HepG2 (cell line): Measurements from ENCODE around the gene ALG14. TPM values are rescaled to one million over a fixed set of nuclear protein-coding genes. Genes with fewer than 3 reads are reported as not detected.

Experiments
- CREM ChIP-seq, 2 experiments: sonication (generic) in 1 of 2; formaldehyde crosslinking in 1 of 2; IDR thresholded peaks; 2 replicates each; pipeline versions ENCODE4 v1.4.0 to v1.6.1; 2016 to 2020; ENCODE audit warnings: antibody characterized with exemption in 1 of 2, mild to moderate bottlenecking in 1 of 2, missing genetic modification reagents in 1 of 2
- FOXK2 ChIP-seq: fragments of 450-650 bp; IDR thresholded peaks from 2 replicates; pipeline ENCODE4 v1.6.1; 2016
- HDAC2 ChIP-seq: sonication (generic); formaldehyde crosslinking; IDR thresholded peaks from 2 replicates; pipeline ENCODE4 v1.4.0; 2020; ENCODE audit warnings: missing genetic modification reagents
- HNF4A ChIP-seq: sonication (generic); formaldehyde crosslinking; IDR thresholded peaks from 2 replicates; pipeline ENCODE4 v1.4.0; 2020; ENCODE audit warnings: missing genetic modification reagents
- MEF2D ChIP-seq: sonication (generic); formaldehyde crosslinking; IDR thresholded peaks from 2 replicates; pipeline ENCODE4 v1.5.1; 2020; ENCODE audit warnings: mild to moderate bottlenecking, missing genetic modification reagents
- NPAS2 ChIP-seq: sonication (generic); formaldehyde crosslinking; IDR thresholded peaks from 2 replicates; pipeline ENCODE4 v1.8.0; 2022; ENCODE audit warnings: mild to moderate bottlenecking, missing genetic modification reagents, borderline replicate concordance
- PCBP1 ChIP-seq: fragments of 200-400 bp; formaldehyde crosslinking; IDR thresholded peaks from 2 replicates; pipeline ENCODE4 v1.6.1; 2017; ENCODE audit warnings: mild to moderate bottlenecking, low read depth, low read length, borderline replicate concordance
- PRPF4 ChIP-seq: fragments of 200-400 bp; formaldehyde crosslinking; IDR thresholded peaks from 2 replicates; pipeline ENCODE4 v1.6.1; 2016; ENCODE audit warnings: low read length, low read depth; ENCODE audit not compliant: poor library complexity, severe bottlenecking
- SNAPC2 ChIP-seq: sonication (generic); formaldehyde crosslinking; IDR thresholded peaks from 2 replicates; pipeline ENCODE4 v1.8.1; 2022; ENCODE audit warnings: mild to moderate bottlenecking, missing genetic modification reagents
- SUZ12 ChIP-seq: fragments of 150-350 bp; IDR thresholded peaks from 2 replicates; pipeline ENCODE4 v1.6.1; 2014; ENCODE audit warnings: low read depth, low read length
- TCF7L2 ChIP-seq: IDR thresholded peaks from 2 replicates; pipeline ENCODE4 v1.6.1; 2011; ENCODE audit warnings: mild to moderate bottlenecking, low read depth, low read length, moderate library complexity
- ZNF224 ChIP-seq: sonication (generic); formaldehyde crosslinking; IDR thresholded peaks from 2 replicates; pipeline ENCODE4 v1.5.0; 2020; ENCODE audit warnings: mild to moderate bottlenecking, missing genetic modification reagents
- ZNF317 ChIP-seq: sonication (generic); formaldehyde crosslinking; IDR thresholded peaks from 2 replicates; pipeline ENCODE4 v1.5.0; 2020; ENCODE audit warnings: mild to moderate bottlenecking, missing genetic modification reagents
- ZNF354B ChIP-seq: sonication (generic); formaldehyde crosslinking; IDR thresholded peaks from 2 replicates; pipeline ENCODE4 v1.8.0; 2022; ENCODE audit warnings: mild to moderate bottlenecking, missing genetic modification reagents
- ZNF879 ChIP-seq: sonication (generic); formaldehyde crosslinking; IDR thresholded peaks from 2 replicates; pipeline ENCODE4 v1.8.1; 2023; ENCODE audit warnings: missing genetic modification reagents
- polyA plus RNA-seq, 8 experiments: library from polyadenylated mRNA; depleted of rRNA in 3 of 8; stranded (reverse) in 7 of 8; unstranded in 1 of 8; fragments of >200 nt; fragmentation: Illumina TruSeq in 4 of 8; extraction: Trizol in 4 of 8; gene quantifications; 2 replicates each; pipeline versions ENCODE4 v1.2.1 to v1.2.3, GENCODE V29; 2011 to 2016; ENCODE audit warnings: low read depth in 4 of 8, missing spikeins in 1 of 8, mixed read lengths in 1 of 8; ENCODE audit not compliant: insufficient read depth in 1 of 8
- total RNA-seq, 5 experiments: library from RNA; depleted of rRNA; stranded (reverse); fragments of >200 nt; fragmentation: Illumina TruSeq; extraction: Trizol; gene quantifications; 2 replicates each; pipeline ENCODE4 v1.2.3, GENCODE V29; 2016; ENCODE audit warnings: low read depth in 1 of 5
- TF ChIP-seq, protein P1 (sequence below): sonication (generic); formaldehyde crosslinking; IDR thresholded peaks from 2 replicates; pipeline ENCODE4 v1.8.1; 2023; ENCODE audit warnings: mild to moderate bottlenecking, moderate library complexity, missing genetic modification reagents
- TF ChIP-seq, protein P2 (sequence below): sonication (generic); formaldehyde crosslinking; IDR thresholded peaks from 2 replicates; pipeline ENCODE4 v1.5.0; 2020; ENCODE audit warnings: mild to moderate bottlenecking, missing genetic modification reagents, borderline replicate concordance
- TF ChIP-seq, protein P3 (sequence below): sonication (generic); formaldehyde crosslinking; IDR thresholded peaks from 2 replicates; pipeline ENCODE4 v1.9.0; 2021; ENCODE audit warnings: missing genetic modification reagents, mild to moderate bottlenecking, borderline replicate concordance

Gene ALG14
- total and polyA plus RNA-seq, 2 of the 13 experiments (the other 11 are each of a cell fraction or from before 2014, with no cell fraction given), result 4.5 to 12.7 TPM

DNA sequence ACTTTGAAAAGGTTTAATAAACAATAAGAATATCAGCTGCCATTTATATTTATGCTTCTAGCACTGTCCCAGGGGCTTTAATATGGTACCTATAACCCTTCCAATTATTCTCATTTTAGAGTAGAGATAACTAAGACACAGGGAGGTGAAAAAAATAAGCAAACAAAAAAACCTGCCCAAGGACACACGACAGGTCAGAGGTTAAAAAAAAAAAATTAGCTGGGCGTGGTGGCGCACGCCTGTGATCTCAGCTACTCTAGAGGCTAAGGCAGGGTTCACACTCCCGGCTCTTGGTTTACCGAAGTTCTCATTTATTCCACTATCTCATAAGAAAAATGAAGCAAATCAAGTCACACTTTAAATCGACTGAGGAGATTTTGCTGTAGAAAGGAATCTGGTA is 111.2 kb downstream of the ALG14 start (continued):
- no peak for TF ChIP-seq SUZ12
- no peak for TF ChIP-seq FOXK2
- TF ChIP-seq CREM (IDR thresholded peaks at IDR 0.05), result peak; percentile 68
- TF ChIP-seq CREM (CRISPR knock-in tag; IDR thresholded peaks at IDR 0.05), result no peak
- TF ChIP-seq ZNF317 (CRISPR knock-in tag), result no peak
- TF ChIP-seq ZNF879, result no peak
- TF ChIP-seq TCF7L2, result peak; percentile 42; the same call in 1 of the 2 replicates
- no peak for TF ChIP-seq PRPF4
- TF ChIP-seq PCBP1, result no peak
- TF ChIP-seq HDAC2 (CRISPR knock-in tag), result peak; percentile 69
- no peak for TF ChIP-seq NPAS2 (CRISPR knock-in tag)
- no peak for TF ChIP-seq MEF2D (CRISPR knock-in tag)
- TF ChIP-seq, protein P1, sequence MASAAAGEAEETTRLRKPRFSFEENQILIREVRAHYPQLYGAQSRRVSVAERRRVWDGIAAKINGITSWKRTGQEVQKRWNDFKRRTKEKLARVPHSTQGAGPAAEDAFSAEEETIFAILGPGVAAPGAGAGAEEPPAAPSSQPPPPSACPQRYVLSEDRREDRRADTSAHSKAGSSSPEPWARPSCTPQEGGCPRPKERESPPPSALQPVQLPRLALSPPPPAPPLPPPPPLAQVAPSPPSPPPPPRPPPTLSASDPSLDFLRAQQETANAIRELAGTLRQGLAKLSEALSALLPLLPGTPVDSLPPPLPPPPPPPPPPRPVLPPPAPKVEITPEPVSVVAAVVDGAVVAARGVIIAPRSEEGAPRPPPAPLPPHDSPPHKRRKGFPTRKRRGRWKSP (CRISPR knock-in tag), result no peak
- no peak for TF ChIP-seq ZNF224
- TF ChIP-seq, protein P2, sequence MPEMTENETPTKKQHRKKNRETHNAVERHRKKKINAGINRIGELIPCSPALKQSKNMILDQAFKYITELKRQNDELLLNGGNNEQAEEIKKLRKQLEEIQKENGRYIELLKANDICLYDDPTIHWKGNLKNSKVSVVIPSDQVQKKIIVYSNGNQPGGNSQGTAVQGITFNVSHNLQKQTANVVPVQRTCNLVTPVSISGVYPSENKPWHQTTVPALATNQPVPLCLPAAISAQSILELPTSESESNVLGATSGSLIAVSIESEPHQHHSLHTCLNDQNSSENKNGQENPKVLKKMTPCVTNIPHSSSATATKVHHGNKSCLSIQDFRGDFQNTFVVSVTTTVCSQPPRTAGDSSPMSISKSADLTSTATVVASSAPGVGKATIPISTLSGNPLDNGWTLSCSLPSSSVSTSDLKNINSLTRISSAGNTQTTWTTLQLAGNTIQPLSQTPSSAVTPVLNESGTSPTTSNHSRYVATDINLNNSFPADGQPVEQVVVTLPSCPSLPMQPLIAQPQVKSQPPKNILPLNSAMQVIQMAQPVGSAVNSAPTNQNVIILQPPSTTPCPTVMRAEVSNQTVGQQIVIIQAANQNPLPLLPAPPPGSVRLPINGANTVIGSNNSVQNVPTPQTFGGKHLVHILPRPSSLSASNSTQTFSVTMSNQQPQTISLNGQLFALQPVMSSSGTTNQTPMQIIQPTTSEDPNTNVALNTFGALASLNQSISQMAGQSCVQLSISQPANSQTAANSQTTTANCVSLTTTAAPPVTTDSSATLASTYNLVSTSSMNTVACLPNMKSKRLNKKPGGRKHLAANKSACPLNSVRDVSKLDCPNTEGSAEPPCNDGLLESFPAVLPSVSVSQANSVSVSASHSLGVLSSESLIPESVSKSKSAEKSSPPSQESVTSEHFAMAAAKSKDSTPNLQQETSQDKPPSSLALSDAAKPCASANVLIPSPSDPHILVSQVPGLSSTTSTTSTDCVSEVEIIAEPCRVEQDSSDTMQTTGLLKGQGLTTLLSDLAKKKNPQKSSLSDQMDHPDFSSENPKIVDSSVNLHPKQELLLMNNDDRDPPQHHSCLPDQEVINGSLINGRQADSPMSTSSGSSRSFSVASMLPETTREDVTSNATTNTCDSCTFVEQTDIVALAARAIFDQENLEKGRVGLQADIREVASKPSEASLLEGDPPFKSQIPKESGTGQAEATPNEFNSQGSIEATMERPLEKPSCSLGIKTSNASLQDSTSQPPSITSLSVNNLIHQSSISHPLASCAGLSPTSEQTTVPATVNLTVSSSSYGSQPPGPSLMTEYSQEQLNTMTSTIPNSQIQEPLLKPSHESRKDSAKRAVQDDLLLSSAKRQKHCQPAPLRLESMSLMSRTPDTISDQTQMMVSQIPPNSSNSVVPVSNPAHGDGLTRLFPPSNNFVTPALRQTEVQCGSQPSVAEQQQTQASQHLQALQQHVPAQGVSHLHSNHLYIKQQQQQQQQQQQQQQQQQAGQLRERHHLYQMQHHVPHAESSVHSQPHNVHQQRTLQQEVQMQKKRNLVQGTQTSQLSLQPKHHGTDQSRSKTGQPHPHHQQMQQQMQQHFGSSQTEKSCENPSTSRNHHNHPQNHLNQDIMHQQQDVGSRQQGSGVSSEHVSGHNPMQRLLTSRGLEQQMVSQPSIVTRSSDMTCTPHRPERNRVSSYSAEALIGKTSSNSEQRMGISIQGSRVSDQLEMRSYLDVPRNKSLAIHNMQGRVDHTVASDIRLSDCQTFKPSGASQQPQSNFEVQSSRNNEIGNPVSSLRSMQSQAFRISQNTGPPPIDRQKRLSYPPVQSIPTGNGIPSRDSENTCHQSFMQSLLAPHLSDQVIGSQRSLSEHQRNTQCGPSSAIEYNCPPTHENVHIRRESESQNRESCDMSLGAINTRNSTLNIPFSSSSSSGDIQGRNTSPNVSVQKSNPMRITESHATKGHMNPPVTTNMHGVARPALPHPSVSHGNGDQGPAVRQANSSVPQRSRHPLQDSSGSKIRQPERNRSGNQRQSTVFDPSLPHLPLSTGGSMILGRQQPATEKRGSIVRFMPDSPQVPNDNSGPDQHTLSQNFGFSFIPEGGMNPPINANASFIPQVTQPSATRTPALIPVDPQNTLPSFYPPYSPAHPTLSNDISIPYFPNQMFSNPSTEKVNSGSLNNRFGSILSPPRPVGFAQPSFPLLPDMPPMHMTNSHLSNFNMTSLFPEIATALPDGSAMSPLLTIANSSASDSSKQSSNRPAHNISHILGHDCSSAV (CRISPR knock-in tag), result no peak
- TF ChIP-seq HNF4A (CRISPR knock-in tag), result peak; percentile 50
- TF ChIP-seq, protein P3, sequence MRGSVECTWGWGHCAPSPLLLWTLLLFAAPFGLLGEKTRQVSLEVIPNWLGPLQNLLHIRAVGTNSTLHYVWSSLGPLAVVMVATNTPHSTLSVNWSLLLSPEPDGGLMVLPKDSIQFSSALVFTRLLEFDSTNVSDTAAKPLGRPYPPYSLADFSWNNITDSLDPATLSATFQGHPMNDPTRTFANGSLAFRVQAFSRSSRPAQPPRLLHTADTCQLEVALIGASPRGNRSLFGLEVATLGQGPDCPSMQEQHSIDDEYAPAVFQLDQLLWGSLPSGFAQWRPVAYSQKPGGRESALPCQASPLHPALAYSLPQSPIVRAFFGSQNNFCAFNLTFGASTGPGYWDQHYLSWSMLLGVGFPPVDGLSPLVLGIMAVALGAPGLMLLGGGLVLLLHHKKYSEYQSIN (CRISPR knock-in tag), result no peak
- no peak for TF ChIP-seq SNAPC2 (CRISPR knock-in tag)
- TF ChIP-seq ZNF354B, result no peak
